Osteoblast (primary cell): ENCODE measurements around the gene PTPN3. TPM values are rescaled to one million over a fixed set of nuclear protein-coding genes. Genes with fewer than 3 reads are reported as not detected.

ENCODE experiments used
- DNase-seq: peaks from one replicate; pipeline ENCODE4 v3.0.0; 2011; ENCODE audit warnings: low spot score, mixed read lengths; ENCODE audit not compliant: insufficient read length; ENCODE audit errors: missing footprints
- H2AFZ ChIP-seq: 2 replicates; pipeline ENCODE4 v1.6.0; 2011; ENCODE audit warnings: mild to moderate bottlenecking, low read length
- H3K27ac ChIP-seq: 2 replicates; pipeline ENCODE4 v1.5.1; 2011; ENCODE audit warnings: mild to moderate bottlenecking, low read depth, low read length, moderate library complexity
- H3K27me3 ChIP-seq: 2 replicates; pipeline ENCODE4 v1.6.0; 2012; ENCODE audit warnings: mild to moderate bottlenecking, control low read depth, inconsistent platforms, low read length, moderate library complexity; ENCODE audit not compliant: insufficient read depth
- H3K36me3 ChIP-seq: 2 replicates; pipeline ENCODE4 v1.5.1; 2011; ENCODE audit warnings: mild to moderate bottlenecking, low read length, control low read depth, moderate library complexity; ENCODE audit not compliant: insufficient read depth
- H3K4me1 ChIP-seq: 2 replicates; pipeline ENCODE4 v1.5.1; 2011; ENCODE audit warnings: mild to moderate bottlenecking, low read length, control low read depth, moderate library complexity; ENCODE audit not compliant: insufficient read depth
- H3K4me2 ChIP-seq: 2 replicates; pipeline ENCODE4 v1.6.0; 2011; ENCODE audit warnings: mild to moderate bottlenecking, low read length; ENCODE audit not compliant: insufficient read depth
- H3K4me3 ChIP-seq: fragments of 200-600 bp; sonication (generic); 3 replicates; pipeline ENCODE4 v1.5.1; 2012; ENCODE audit warnings: mild to moderate bottlenecking, low read length, inconsistent platforms; ENCODE audit not compliant: insufficient read depth
- H3K79me2 ChIP-seq: 2 replicates; pipeline ENCODE4 v1.6.0; 2012; ENCODE audit warnings: mild to moderate bottlenecking, low read length, control low read depth, inconsistent platforms; ENCODE audit not compliant: insufficient read depth
- H3K9me3 ChIP-seq: 2 replicates; pipeline ENCODE4 v1.5.1; 2011; ENCODE audit warnings: low read depth, low read length, control low read depth
- H4K20me1 ChIP-seq: 2 replicates; pipeline ENCODE4 v1.6.0; 2012; ENCODE audit warnings: mild to moderate bottlenecking, low read length, control low read depth; ENCODE audit not compliant: insufficient read depth
- CTCF ChIP-seq: IDR thresholded peaks from 2 replicates; pipeline ENCODE4 v1.5.1; 2011; ENCODE audit warnings: mild to moderate bottlenecking, low read depth, low read length, moderate library complexity; ENCODE audit errors: extremely low read depth
- total RNA-seq: library from RNA; depleted of rRNA; stranded (reverse); fragments of >200 nt; gene quantifications from 2 replicates; pipeline ENCODE4 v1.2.3, GENCODE V29; 2012

PTPN3 gene
- total RNA-seq, 1 donor = 2.9 TPM

- H4K20me1 ChIP-seq = no peaks in the 10 kb centered on the region
- no peak overlapping the region for H2AFZ ChIP-seq
- peak; percentile 62 for DNase-seq
- peak overlapping the region; percentile 46 for H3K4me2 ChIP-seq
- H3K27ac ChIP-seq = no peak overlapping the region
- no peak for TF ChIP-seq CTCF
- no peaks in the 10 kb centered on the region for H3K9me3 ChIP-seq
- H3K79me2 ChIP-seq = no peaks in the 10 kb centered on the region
- H3K4me3 ChIP-seq = no peak overlapping the region
- peaks cover 14% of the 10 kb centered on the region for H3K4me1 ChIP-seq
- H3K27me3 ChIP-seq = no peaks in the 10 kb centered on the region
- H3K36me3 ChIP-seq = no peaks in the 10 kb centered on the region
These were observed 49.9 kb downstream of the PTPN3 start for GRCh38 chr9:109448223-109448622.

GRCh38 chr9:109447329-109448076, 50.6 kb downstream of the PTPN3 start:
- no peaks in the 10 kb centered on the region for H3K79me2 ChIP-seq
- H3K27me3 ChIP-seq = no peaks in the 10 kb centered on the region
- H3K27ac ChIP-seq = no peak overlapping the region
- H3K9me3 ChIP-seq = no peaks in the 10 kb centered on the region
- peaks cover 12% of the 10 kb centered on the region for H3K4me1 ChIP-seq
- H2AFZ ChIP-seq = no peak overlapping the region
- H4K20me1 ChIP-seq = no peaks in the 10 kb centered on the region
- no peak overlapping the region for H3K4me3 ChIP-seq
- no peak for DNase-seq
- no peaks in the 10 kb centered on the region for H3K36me3 ChIP-seq
- TF ChIP-seq CTCF = no peak
- H3K4me2 ChIP-seq = peak overlapping the region; percentile 46

- no peak for DNase-seq
- H3K36me3 ChIP-seq = no peaks in the 10 kb centered on the region
- no peaks in the 10 kb centered on the region for H4K20me1 ChIP-seq
- no peaks in the 10 kb centered on the region for H3K27me3 ChIP-seq
- no peaks in the 10 kb centered on the region for H3K79me2 ChIP-seq
- no peak overlapping the region for H3K4me2 ChIP-seq
- H3K4me3 ChIP-seq = no peak overlapping the region
- no peaks in the 10 kb centered on the region for H3K9me3 ChIP-seq
- no peak overlapping the region for H3K27ac ChIP-seq
- H2AFZ ChIP-seq = no peak overlapping the region
- TF ChIP-seq CTCF = no peak
- H3K4me1 ChIP-seq = peaks cover 15% of the 10 kb centered on the region
These were observed 53.3 kb downstream of the PTPN3 start for GRCh38 chr9:109444771-109445320.

- Histone ChIP-seq H2AFZ (no peak overlapping the region), H3K4me2 (no peak overlapping the region), H3K27me3 (no peaks in the 10 kb centered on the region), H3K9me3 (no peaks in the 10 kb centered on the region), H3K4me1 (peaks cover 8% of the 10 kb centered on the region), H3K79me2 (no peaks in the 10 kb centered on the region), H3K36me3 (no peaks in the 10 kb centered on the region), H4K20me1 (no peaks in the 10 kb centered on the region), H3K27ac (no peak overlapping the region), H3K4me3 (no peak overlapping the region)
- no peak for TF ChIP-seq CTCF
- DNase-seq = no peak
These were observed 55.4 kb downstream of the PTPN3 start for GRCh38 chr9:109442716-109443115.
